PC-3 (cell line): Measurements from ENCODE around the gene THBS3.

ENCODE experiments used
- CTCF ChIP-seq: fragments of 300-600 bp; sonication (generic); conservative IDR thresholded peaks from 2 replicates; pipeline ENCODE4 v1.5.1; 2017; ENCODE audit warnings: antibody characterized with exemption, low read depth, mild to moderate bottlenecking, low read length
- EZH2 ChIP-seq: fragments of 300-600 bp; sonication (generic); IDR thresholded peaks from one replicate; pipeline ENCODE4 v1.6.1; 2017; ENCODE audit warnings: antibody characterized with exemption, mild to moderate bottlenecking, low read length; ENCODE audit not compliant: unreplicated experiment
- EZH2phosphoT487 ChIP-seq: fragments of 300-600 bp; sonication (generic); IDR thresholded peaks from 2 replicates; pipeline ENCODE4 v1.6.1; 2018; ENCODE audit warnings: mild to moderate bottlenecking, antibody characterized with exemption, low read length, borderline replicate concordance

- TF ChIP-seq CTCF (no peak), EZH2phosphoT487 (no peak), EZH2 (no peak)
Observed at GRCh38 chr1:155254714-155255242, 47.1 kb upstream of the THBS3 start.
